WTC11 (cell line): ENCODE measurements around the gene ALKBH2.

ENCODE experiments used
- ATF3 ChIP-seq: sonication (generic); formaldehyde crosslinking; conservative IDR thresholded peaks from 2 replicates; pipeline ENCODE4 v1.8.1; 2022; ENCODE audit warnings: mild to moderate bottlenecking, missing genetic modification reagents
- CTCF ChIP-seq: fragments of 200-600 bp; IDR thresholded peaks from 2 replicates; pipeline ENCODE4 v1.8.0; 2022; ENCODE audit warnings: antibody characterized with exemption
- JUN ChIP-seq: sonication (generic); formaldehyde crosslinking; IDR thresholded peaks from 2 replicates; pipeline ENCODE4 v1.8.0; 2023; ENCODE audit warnings: mild to moderate bottlenecking, missing genetic modification reagents
- TEAD4 ChIP-seq: sonication (generic); formaldehyde crosslinking; IDR thresholded peaks from 2 replicates; pipeline ENCODE4 v1.8.0; 2022; ENCODE audit warnings: mild to moderate bottlenecking, missing genetic modification reagents
- TF ChIP-seq, protein P1 (sequence below): sonication (generic); formaldehyde crosslinking; IDR thresholded peaks from 2 replicates; pipeline ENCODE4 v1.8.0; 2023; ENCODE audit warnings: missing genetic modification reagents, mild to moderate bottlenecking, borderline replicate concordance

DNA sequence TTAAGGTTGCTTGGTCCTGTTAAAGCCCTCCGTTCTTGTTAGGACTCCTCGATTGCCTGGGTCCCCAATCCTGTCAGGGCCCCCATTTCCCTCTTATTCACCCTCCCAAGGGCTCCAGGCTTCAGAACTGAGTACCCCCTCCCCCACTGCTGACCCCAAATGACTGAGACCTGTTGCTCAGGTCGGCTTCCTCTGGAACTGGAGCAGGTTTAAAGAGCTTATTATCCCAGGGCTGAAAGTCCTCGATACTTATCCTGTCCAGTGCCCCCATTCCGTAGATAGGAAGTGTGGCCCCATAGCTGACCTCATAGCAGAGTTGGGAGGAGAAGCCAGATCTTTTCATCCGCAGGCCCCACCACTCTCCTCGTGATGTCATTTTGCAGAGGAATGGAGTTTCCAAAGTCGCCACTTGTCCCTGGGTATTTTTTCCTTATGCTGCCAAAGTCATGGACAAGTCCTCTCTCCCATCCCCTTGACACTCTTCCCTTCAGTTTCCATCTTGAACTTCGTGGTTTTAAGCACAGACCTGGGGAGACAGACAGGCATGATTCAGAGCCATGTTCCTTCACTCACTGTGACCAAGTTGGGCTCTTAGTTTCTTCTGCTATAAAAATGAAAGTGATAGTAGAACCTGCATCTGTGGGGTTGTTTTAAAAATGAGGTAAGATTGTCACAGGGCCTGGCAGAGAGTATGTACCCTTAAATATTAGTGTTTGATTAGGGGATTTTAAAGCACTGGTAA is 39.7 kb downstream of the ALKBH2 start:
- TF ChIP-seq CTCF (no peak), ATF3 (CRISPR knock-in tag) (no peak), JUN (no peak), TEAD4 (CRISPR knock-in tag) (no peak)
- TF ChIP-seq, protein P1, sequence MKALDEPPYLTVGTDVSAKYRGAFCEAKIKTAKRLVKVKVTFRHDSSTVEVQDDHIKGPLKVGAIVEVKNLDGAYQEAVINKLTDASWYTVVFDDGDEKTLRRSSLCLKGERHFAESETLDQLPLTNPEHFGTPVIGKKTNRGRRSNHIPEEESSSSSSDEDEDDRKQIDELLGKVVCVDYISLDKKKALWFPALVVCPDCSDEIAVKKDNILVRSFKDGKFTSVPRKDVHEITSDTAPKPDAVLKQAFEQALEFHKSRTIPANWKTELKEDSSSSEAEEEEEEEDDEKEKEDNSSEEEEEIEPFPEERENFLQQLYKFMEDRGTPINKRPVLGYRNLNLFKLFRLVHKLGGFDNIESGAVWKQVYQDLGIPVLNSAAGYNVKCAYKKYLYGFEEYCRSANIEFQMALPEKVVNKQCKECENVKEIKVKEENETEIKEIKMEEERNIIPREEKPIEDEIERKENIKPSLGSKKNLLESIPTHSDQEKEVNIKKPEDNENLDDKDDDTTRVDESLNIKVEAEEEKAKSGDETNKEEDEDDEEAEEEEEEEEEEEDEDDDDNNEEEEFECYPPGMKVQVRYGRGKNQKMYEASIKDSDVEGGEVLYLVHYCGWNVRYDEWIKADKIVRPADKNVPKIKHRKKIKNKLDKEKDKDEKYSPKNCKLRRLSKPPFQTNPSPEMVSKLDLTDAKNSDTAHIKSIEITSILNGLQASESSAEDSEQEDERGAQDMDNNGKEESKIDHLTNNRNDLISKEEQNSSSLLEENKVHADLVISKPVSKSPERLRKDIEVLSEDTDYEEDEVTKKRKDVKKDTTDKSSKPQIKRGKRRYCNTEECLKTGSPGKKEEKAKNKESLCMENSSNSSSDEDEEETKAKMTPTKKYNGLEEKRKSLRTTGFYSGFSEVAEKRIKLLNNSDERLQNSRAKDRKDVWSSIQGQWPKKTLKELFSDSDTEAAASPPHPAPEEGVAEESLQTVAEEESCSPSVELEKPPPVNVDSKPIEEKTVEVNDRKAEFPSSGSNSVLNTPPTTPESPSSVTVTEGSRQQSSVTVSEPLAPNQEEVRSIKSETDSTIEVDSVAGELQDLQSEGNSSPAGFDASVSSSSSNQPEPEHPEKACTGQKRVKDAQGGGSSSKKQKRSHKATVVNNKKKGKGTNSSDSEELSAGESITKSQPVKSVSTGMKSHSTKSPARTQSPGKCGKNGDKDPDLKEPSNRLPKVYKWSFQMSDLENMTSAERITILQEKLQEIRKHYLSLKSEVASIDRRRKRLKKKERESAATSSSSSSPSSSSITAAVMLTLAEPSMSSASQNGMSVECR (CRISPR knock-in tag), result no peak
